ENCODE measurements around the gene CDH4. TPM values are rescaled to one million over a fixed set of nuclear protein-coding genes. Genes with fewer than 3 reads are reported as not detected.

CDH4 gene
- total RNA-seq, 1 donor from 2014 or later, result 8.9 TPM

DNA sequence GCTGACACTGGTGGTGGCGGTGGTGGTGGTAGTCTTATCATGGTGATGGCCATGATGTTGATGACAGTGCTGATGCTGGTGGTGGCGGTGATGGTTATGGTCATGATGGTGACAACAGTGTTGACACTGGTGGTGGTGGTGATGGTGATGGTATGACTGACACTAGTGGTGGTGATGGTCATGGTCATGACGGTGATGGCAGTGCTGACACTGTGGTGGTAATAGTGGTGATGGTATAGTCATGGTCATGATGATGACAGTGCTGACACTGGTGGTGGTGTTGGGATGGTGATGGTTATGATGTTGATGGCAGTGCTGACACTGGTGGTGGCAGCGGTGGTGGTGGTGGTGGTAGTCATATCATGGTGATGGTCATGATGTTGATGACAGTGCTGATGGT is 205.7 kb downstream of the CDH4 start:
- TF ChIP-seq, protein P1, sequence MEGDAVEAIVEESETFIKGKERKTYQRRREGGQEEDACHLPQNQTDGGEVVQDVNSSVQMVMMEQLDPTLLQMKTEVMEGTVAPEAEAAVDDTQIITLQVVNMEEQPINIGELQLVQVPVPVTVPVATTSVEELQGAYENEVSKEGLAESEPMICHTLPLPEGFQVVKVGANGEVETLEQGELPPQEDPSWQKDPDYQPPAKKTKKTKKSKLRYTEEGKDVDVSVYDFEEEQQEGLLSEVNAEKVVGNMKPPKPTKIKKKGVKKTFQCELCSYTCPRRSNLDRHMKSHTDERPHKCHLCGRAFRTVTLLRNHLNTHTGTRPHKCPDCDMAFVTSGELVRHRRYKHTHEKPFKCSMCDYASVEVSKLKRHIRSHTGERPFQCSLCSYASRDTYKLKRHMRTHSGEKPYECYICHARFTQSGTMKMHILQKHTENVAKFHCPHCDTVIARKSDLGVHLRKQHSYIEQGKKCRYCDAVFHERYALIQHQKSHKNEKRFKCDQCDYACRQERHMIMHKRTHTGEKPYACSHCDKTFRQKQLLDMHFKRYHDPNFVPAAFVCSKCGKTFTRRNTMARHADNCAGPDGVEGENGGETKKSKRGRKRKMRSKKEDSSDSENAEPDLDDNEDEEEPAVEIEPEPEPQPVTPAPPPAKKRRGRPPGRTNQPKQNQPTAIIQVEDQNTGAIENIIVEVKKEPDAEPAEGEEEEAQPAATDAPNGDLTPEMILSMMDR (conservative IDR thresholded peaks at IDR 0.05), result no peak
- no peak for DNase-seq (ENCODE audit: low read depth, low spot score)
- no peaks in the 10 kb centered on the region for H3K27me3 Mint-ChIP-seq (ENCODE audit: low read depth)
- peaks cover 3% of the 10 kb centered on the region for H3K9me3 Mint-ChIP-seq
- no peak overlapping the region for H3K4me3 Mint-ChIP-seq
- H3K36me3 Mint-ChIP-seq (ENCODE audit: low read depth), result no peaks in the 10 kb centered on the region
- peaks cover 15% of the 10 kb centered on the region for H3K4me1 Mint-ChIP-seq
- no peak overlapping the region for H3K27ac Mint-ChIP-seq (ENCODE audit: unreplicated experiment)

DNA sequence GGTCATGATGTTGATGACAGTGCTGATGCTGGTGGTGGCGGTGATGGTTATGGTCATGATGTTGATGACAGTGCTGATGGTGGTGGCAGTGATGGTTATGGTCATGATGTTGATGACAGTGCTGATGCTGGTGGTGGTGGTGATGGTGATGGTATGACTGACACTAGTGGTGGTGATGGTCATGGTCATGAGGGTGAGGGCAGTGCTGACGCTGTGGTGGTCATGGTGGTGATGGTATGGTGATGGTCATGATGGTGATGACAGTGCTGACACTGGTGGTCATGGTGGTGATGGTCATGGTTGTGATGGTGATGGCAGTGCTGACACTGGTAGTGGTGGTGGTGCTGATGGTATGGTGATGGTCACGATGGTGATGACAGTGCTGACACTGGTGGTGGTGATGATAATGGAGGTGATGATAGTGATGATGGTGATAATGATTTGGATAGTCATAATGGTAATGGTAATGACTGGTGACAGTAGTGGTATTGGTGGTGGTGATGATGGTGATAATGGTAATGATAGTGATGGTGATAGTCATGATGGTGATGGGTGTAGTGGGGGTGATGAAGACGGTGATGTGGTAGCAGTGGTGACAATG is 206.2 kb downstream of the CDH4 start:
- DNase-seq (ENCODE audit: low read depth, low spot score), result no peak
- H3K27ac Mint-ChIP-seq (ENCODE audit: unreplicated experiment), result no peak overlapping the region
- TF ChIP-seq, protein P1 (conservative IDR thresholded peaks at IDR 0.05), result no peak
- H3K9me3 Mint-ChIP-seq, result peaks cover 5% of the 10 kb centered on the region
- peaks cover 15% of the 10 kb centered on the region for H3K4me1 Mint-ChIP-seq
- no peaks in the 10 kb centered on the region for H3K27me3 Mint-ChIP-seq (ENCODE audit: low read depth)
- H3K36me3 Mint-ChIP-seq (ENCODE audit: low read depth), result no peaks in the 10 kb centered on the region
- H3K4me3 Mint-ChIP-seq, result no peak overlapping the region

DNA sequence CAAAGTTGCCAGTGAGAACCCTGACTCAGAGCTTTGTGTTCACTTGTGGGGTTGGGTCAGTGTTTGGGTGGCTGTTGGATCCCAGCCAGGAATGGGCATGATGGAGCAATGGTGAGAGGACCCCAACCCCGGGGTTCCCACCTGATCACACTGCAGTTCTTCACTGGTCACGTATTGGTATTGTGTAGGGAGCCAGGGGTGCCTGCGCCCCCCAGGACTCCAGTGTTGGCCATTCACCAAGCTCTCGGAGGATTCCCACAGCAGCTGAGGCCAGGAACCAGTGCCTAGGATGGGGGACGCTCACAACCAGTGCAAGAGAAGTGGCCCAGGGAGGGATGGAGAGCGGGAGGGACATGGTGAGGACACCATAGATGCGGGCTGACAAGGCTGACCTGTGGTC is 207.2 kb downstream of the CDH4 start:
- Mint-ChIP-seq H3K4me1 (peaks cover 10% of the 10 kb centered on the region), H3K4me3 (no peak overlapping the region), H3K36me3 (ENCODE audit: low read depth) (no peaks in the 10 kb centered on the region), H3K27me3 (ENCODE audit: low read depth) (no peaks in the 10 kb centered on the region), H3K27ac (ENCODE audit: unreplicated experiment) (no peak overlapping the region), H3K9me3 (peaks cover 5% of the 10 kb centered on the region)
- TF ChIP-seq, protein P1 (conservative IDR thresholded peaks at IDR 0.05), result no peak
- no peak for DNase-seq (ENCODE audit: low read depth, low spot score)

DNA sequence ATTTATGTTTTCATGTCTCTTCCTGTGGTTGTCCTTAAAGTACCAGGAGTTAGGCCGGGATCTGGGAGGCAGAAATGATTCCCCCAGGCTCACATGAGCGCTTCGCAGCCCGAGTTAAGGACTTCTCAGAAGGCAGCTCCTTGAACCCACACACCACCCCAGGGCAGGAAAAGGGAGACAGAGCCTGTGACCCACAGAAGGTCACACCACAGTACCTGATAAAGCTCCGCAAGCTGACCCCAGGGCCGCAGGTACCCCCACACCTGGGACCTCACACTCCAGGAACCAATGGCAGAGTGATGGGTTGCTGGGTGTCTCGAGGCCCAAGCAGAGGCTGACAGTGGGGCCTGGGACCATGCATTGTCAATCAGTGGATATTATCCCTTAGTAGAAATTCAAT is 207.6 kb downstream of the CDH4 start:
- TF ChIP-seq, protein P1 (conservative IDR thresholded peaks at IDR 0.05), result no peak
- peaks cover 10% of the 10 kb centered on the region for H3K4me1 Mint-ChIP-seq
- peaks cover 5% of the 10 kb centered on the region for H3K9me3 Mint-ChIP-seq
- no peak overlapping the region for H3K4me3 Mint-ChIP-seq
- DNase-seq (ENCODE audit: low read depth, low spot score), result no peak
- no peak overlapping the region for H3K27ac Mint-ChIP-seq (ENCODE audit: unreplicated experiment)
- no peaks in the 10 kb centered on the region for H3K36me3 Mint-ChIP-seq (ENCODE audit: low read depth)
- H3K27me3 Mint-ChIP-seq (ENCODE audit: low read depth), result no peaks in the 10 kb centered on the region

DNA sequence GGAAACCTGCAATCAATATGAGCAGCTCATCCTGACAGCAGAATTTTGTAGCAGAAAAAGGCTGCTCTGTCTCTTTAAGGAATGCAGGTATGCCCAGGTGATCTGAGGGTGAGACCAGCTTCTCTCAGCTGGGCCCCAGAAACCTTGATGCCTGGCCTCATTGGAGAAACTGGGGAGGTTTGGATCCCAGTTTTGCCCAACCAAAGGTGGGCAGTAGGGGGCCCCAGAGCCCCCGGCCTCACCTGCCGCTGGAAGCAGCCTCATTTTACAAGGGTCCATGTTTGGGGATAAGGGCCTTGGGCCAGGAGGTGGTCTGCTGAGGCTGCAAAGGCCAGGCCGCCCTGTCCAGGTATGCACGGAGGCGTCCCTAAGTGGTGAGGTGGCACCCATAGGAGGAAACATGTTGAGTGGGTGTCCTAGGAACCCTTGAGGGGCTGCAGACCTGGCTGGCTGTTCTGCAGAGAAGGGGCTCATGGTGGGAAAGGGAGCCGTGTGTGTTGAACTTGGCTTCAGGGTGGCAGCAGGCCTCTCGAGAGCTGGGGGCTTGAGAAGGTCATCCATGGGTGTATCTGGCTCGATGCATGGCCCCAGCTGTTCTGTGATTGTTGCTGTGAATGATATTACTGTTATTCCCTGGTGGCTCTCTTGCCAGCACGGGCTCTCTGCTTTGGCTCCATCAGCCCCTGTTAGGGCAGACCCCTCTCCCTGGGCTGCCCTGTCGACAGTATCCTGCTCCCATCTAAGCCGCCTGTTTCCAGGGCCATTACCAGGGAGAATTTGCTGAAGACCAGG is 208.4 kb downstream of the CDH4 start:
- Mint-ChIP-seq H3K27me3 (ENCODE audit: low read depth) (no peaks in the 10 kb centered on the region), H3K9me3 (peaks cover 5% of the 10 kb centered on the region), H3K27ac (ENCODE audit: unreplicated experiment) (peak overlapping the region; percentile 38), H3K36me3 (ENCODE audit: low read depth) (no peaks in the 10 kb centered on the region), H3K4me3 (no peak overlapping the region), H3K4me1 (peaks cover 13% of the 10 kb centered on the region)
- no peak for DNase-seq (ENCODE audit: low read depth, low spot score)
- TF ChIP-seq, protein P1 (conservative IDR thresholded peaks at IDR 0.05), result no peak

Data from neural crest cell (in vitro differentiated cells).